GM23338 (cell line): Measurements from ENCODE around the gene CHMP4A. TPM values are rescaled to one million over a fixed set of nuclear protein-coding genes. Genes with fewer than 3 reads are reported as not detected.

ENCODE experiments used
- ATAC-seq: fragments of 200-7000 bp; cut with Tn5 transposase; 3 replicates; pipeline ENCODE4 v1.9.1; 2020
- DNase-seq: peaks from one replicate; pipeline ENCODE4 v3.0.0-alpha.2; 2015; ENCODE audit warnings: low spot score
- H2AFZ ChIP-seq: fragments of 200-600 bp; sonication (generic); 2 replicates; pipeline ENCODE4 v1.8.0; 2016; ENCODE audit warnings: antibody characterized with exemption, mild to moderate bottlenecking, moderate library complexity
- H3F3A ChIP-seq: fragments of 200-600 bp; sonication (generic); replicated peaks from 2 replicates; pipeline ENCODE4 v1.8.0; 2017; ENCODE audit warnings: antibody characterized with exemption, mixed run types, low read depth
- H3K27ac ChIP-seq: fragments of 200-600 bp; sonication (generic); 2 replicates; pipeline ENCODE4 v1.6.1; 2016; ENCODE audit warnings: low read depth
- H3K27me3 ChIP-seq: fragments of 200-600 bp; sonication (generic); 2 replicates; pipeline ENCODE4 v1.8.0; 2016; ENCODE audit warnings: mild to moderate bottlenecking, mixed run types, moderate library complexity; ENCODE audit not compliant: insufficient read depth
- H3K36me3 ChIP-seq: fragments of 200-600 bp; sonication (generic); 2 replicates; pipeline ENCODE4 v1.8.0; 2016; ENCODE audit warnings: mild to moderate bottlenecking; ENCODE audit not compliant: insufficient read depth
- H3K4me1 ChIP-seq: fragments of 200-600 bp; sonication (generic); 2 replicates; pipeline ENCODE4 v1.8.0; 2016; ENCODE audit warnings: mild to moderate bottlenecking, moderate library complexity; ENCODE audit not compliant: insufficient read depth
- H3K4me2 ChIP-seq: fragments of 200-600 bp; sonication (generic); 2 replicates; pipeline ENCODE4 v1.7.1; 2017; ENCODE audit warnings: mixed run types
- H3K4me3 ChIP-seq: fragments of 200-600 bp; sonication (generic); 2 replicates; pipeline ENCODE4 v1.6.1; 2016; ENCODE audit warnings: mixed run types
- H3K79me2 ChIP-seq: fragments of 200-600 bp; sonication (generic); replicated peaks from 2 replicates; pipeline ENCODE4 v1.8.0; 2017; ENCODE audit warnings: mild to moderate bottlenecking; ENCODE audit not compliant: insufficient read depth
- H3K9me2 ChIP-seq: fragments of 200-600 bp; sonication (generic); 2 replicates; pipeline ENCODE4 v1.8.0; 2017; ENCODE audit not compliant: insufficient read depth
- H4K20me1 ChIP-seq: fragments of 200-600 bp; sonication (generic); replicated peaks from 2 replicates; pipeline ENCODE4 v1.8.0; 2017; ENCODE audit warnings: mild to moderate bottlenecking; ENCODE audit not compliant: insufficient read depth
- H3K27ac Mint-ChIP-seq: 2 replicates; pipeline ENCODE4 v1.8.0; 2020; ENCODE audit warnings: inconsistent platforms, mild to moderate bottlenecking, moderate library complexity, mixed read lengths
- H3K27me3 Mint-ChIP-seq: 3 replicates; pipeline ENCODE4 v1.8.0; 2022; ENCODE audit warnings: low read depth, mild to moderate bottlenecking, moderate library complexity, mixed read lengths, inconsistent platforms; ENCODE audit not compliant: insufficient read depth, poor library complexity
- H3K36me3 Mint-ChIP-seq: 3 replicates; pipeline ENCODE4 v1.8.0; 2021; ENCODE audit warnings: low read depth, mild to moderate bottlenecking, inconsistent platforms, moderate library complexity, mixed read lengths
- H3K4me1 Mint-ChIP-seq: 3 replicates; pipeline ENCODE4 v1.8.0; 2020; ENCODE audit warnings: mild to moderate bottlenecking, inconsistent platforms, mixed read lengths
- H3K4me3 Mint-ChIP-seq: 3 replicates; pipeline ENCODE4 v1.8.0; 2021; ENCODE audit warnings: moderate library complexity, mild to moderate bottlenecking, inconsistent platforms, mixed read lengths
- H3K9me3 Mint-ChIP-seq: 3 replicates; pipeline ENCODE4 v1.8.0; 2020; ENCODE audit warnings: moderate library complexity, mild to moderate bottlenecking, inconsistent platforms, mixed read lengths
- CREB1 ChIP-seq: fragments of 250-450 bp; sonication (Bioruptor Pico); IDR thresholded peaks from 2 replicates; pipeline ENCODE4 v1.5.0; 2020; ENCODE audit warnings: low read depth, mild to moderate bottlenecking, moderate library complexity
- EZH2phosphoT487 ChIP-seq: fragments of 200-600 bp; sonication (generic); IDR thresholded peaks from one replicate; pipeline ENCODE4 v1.8.1; 2018; ENCODE audit warnings: antibody characterized with exemption; ENCODE audit not compliant: unreplicated experiment
- JUNB ChIP-seq: IDR thresholded peaks from one replicate; pipeline ENCODE4 v1.6.1; 2016; ENCODE audit warnings: antibody characterized with exemption; ENCODE audit not compliant: unreplicated experiment
- POLR2AphosphoS5 ChIP-seq: IDR thresholded peaks from 2 replicates; pipeline ENCODE4 v1.6.1; 2016; ENCODE audit warnings: antibody characterized with exemption, low read depth
- REST ChIP-seq: IDR thresholded peaks from one replicate; pipeline ENCODE4 v1.6.1; 2018; ENCODE audit warnings: antibody characterized with exemption; ENCODE audit not compliant: unreplicated experiment
- STAT1 ChIP-seq: IDR thresholded peaks from one replicate; pipeline ENCODE4 v1.6.1; 2016; ENCODE audit warnings: antibody characterized with exemption; ENCODE audit not compliant: unreplicated experiment
- ZNF114 ChIP-seq: fragments of 250-450 bp; sonication (Bioruptor Pico); IDR thresholded peaks from 2 replicates; pipeline ENCODE4 v1.5.0; 2020; ENCODE audit warnings: mild to moderate bottlenecking, moderate library complexity
- polyA plus RNA-seq: library from polyadenylated mRNA; unstranded; fragments of >200 nt; fragmentation: Nextera tagmentation; extraction: Ambion mirVana; gene quantifications from 2 replicates; pipeline ENCODE4 v1.2.1, GENCODE V29; 2016
- total RNA-seq: library from RNA; depleted of rRNA; stranded (reverse); fragments of >200 nt; shearing (Covaris generic); gene quantifications from 2 replicates; pipeline ENCODE4 v1.2.3, GENCODE V29; 2014
- TF ChIP-seq, protein P1 (sequence below): fragments of 250-450 bp; sonication (Bioruptor Pico); IDR thresholded peaks from 2 replicates; pipeline ENCODE4 v1.5.0; 2020; ENCODE audit warnings: mild to moderate bottlenecking, moderate library complexity
- TF ChIP-seq, protein P2 (sequence below): IDR thresholded peaks from 2 replicates; pipeline ENCODE4 v1.6.1; 2016; ENCODE audit warnings: antibody characterized with exemption

Gene CHMP4A
- total and polyA plus RNA-seq, 2 experiments from 2014 or later = 19.3 to 36.9 TPM

DNA sequence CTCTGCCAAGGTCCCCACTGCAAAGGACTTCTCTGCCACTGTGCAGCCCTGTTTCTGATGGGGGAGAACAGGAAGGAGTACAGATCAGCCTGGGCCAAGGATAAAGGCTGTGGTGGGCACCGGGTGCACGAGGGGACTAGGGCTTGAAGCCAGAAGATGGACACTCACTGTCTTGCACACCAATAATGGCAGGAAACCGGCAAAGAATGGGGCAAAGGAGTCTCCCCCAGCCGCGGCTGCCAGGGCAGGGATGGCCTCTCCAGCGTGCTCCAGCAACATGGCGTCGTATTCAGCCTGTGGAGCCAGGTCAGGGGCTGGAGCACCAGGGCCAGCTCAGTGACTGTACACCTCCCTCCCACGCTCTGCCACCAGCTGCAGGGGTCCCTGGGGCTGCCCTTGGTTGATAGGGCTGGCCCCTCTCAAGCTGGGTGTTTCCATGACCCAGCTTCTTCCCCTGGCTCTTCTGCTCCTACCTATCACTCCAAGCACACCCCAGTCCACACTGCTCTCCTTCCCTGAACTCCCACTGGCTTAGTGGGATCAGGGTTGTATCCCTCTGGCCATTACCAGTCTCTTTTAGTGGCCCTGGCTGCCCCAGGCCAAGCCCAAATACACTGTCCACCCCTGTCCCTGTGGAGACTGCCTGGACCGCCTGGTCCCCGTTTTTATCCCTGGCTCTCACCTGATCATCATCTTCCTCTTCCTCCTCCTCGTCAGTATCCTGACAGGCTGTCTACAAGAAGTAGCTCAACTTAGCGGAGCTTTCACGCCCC, 31.0 kb downstream of the CHMP4A start (continued):
- TF ChIP-seq, protein P1, sequence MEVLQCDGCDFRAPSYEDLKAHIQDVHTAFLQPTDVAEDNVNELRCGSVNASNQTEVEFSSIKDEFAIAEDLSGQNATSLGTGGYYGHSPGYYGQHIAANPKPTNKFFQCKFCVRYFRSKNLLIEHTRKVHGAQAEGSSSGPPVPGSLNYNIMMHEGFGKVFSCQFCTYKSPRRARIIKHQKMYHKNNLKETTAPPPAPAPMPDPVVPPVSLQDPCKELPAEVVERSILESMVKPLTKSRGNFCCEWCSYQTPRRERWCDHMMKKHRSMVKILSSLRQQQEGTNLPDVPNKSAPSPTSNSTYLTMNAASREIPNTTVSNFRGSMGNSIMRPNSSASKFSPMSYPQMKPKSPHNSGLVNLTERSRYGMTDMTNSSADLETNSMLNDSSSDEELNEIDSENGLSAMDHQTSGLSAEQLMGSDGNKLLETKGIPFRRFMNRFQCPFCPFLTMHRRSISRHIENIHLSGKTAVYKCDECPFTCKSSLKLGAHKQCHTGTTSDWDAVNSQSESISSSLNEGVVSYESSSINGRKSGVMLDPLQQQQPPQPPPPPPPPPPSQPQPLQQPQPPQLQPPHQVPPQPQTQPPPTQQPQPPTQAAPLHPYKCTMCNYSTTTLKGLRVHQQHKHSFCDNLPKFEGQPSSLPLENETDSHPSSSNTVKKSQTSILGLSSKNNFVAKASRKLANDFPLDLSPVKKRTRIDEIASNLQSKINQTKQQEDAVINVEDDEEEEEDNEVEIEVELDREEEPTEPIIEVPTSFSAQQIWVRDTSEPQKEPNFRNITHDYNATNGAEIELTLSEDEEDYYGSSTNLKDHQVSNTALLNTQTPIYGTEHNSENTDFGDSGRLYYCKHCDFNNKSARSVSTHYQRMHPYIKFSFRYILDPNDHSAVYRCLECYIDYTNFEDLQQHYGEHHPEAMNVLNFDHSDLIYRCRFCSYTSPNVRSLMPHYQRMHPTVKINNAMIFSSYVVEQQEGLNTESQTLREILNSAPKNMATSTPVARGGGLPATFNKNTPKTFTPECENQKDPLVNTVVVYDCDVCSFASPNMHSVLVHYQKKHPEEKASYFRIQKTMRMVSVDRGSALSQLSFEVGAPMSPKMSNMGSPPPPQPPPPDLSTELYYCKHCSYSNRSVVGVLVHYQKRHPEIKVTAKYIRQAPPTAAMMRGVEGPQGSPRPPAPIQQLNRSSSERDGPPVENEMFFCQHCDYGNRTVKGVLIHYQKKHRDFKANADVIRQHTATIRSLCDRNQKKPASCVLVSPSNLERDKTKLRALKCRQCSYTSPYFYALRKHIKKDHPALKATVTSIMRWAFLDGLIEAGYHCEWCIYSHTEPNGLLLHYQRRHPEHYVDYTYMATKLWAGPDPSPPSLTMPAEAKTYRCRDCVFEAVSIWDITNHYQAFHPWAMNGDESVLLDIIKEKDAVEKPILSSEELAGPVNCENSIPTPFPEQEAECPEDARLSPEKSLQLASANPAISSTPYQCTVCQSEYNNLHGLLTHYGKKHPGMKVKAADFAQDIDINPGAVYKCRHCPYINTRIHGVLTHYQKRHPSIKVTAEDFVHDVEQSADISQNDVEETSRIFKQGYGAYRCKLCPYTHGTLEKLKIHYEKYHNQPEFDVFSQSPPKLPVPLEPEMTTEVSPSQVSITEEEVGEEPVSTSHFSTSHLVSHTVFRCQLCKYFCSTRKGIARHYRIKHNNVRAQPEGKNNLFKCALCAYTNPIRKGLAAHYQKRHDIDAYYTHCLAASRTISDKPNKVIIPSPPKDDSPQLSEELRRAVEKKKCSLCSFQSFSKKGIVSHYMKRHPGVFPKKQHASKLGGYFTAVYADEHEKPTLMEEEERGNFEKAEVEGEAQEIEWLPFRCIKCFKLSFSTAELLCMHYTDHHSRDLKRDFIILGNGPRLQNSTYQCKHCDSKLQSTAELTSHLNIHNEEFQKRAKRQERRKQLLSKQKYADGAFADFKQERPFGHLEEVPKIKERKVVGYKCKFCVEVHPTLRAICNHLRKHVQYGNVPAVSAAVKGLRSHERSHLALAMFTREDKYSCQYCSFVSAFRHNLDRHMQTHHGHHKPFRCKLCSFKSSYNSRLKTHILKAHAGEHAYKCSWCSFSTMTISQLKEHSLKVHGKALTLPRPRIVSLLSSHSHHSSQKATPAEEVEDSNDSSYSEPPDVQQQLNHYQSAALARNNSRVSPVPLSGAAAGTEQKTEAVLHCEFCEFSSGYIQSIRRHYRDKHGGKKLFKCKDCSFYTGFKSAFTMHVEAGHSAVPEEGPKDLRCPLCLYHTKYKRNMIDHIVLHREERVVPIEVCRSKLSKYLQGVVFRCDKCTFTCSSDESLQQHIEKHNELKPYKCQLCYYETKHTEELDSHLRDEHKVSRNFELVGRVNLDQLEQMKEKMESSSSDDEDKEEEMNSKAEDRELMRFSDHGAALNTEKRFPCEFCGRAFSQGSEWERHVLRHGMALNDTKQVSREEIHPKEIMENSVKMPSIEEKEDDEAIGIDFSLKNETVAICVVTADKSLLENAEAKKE = no peak
- TF ChIP-seq, protein P2, sequence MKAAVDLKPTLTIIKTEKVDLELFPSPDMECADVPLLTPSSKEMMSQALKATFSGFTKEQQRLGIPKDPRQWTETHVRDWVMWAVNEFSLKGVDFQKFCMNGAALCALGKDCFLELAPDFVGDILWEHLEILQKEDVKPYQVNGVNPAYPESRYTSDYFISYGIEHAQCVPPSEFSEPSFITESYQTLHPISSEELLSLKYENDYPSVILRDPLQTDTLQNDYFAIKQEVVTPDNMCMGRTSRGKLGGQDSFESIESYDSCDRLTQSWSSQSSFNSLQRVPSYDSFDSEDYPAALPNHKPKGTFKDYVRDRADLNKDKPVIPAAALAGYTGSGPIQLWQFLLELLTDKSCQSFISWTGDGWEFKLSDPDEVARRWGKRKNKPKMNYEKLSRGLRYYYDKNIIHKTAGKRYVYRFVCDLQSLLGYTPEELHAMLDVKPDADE = no peak

DNA sequence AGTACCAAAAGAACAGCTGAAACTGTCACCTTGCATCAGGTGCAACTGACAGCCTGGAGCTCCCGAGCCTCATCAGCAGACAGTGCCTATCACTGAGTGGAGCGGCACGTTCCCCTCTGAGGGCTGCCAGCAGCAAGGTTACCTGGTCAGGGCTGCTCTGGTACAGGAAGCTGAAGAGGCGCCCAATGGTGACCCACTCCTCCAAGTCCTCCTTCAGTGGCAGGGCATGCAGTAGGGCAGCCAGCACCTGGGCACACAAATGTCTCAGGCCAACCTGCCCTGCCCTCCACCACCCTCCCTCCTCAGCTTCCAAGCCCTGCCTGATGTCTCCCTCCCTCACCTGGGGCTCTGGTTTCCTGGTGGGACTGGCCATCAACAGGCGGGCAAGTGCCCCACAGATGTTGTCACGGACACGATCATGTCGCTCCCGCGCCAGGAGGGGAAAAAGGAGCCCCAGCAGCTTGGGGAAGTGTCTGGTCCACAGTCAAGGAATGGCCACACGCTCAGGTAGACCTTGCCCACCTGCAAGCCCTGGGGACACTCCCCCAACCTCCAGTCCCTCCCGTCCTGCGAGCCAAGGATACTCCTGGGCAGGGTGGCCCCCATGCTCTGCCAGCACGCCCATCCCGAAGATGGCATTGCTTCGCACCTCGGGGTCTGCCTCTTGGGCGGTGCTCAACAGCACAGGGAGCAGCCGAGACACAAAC, 31.8 kb downstream of the CHMP4A start:
- no peaks in the 10 kb centered on the region; the same call in 1 of the 2 replicates for H3K36me3 ChIP-seq
- H3K4me3 ChIP-seq = no peak overlapping the region
- ATAC-seq = no peak
- H2AFZ ChIP-seq = no peak overlapping the region
- peaks cover 34% of the 10 kb centered on the region for H3K27me3 Mint-ChIP-seq
- no peaks in the 10 kb centered on the region for H3K9me2 ChIP-seq
- no peak overlapping the region for H3K4me3 Mint-ChIP-seq
- H3K4me2 ChIP-seq = no peak overlapping the region
- H3K36me3 Mint-ChIP-seq = peaks cover 79% of the 10 kb centered on the region
- no peaks in the 10 kb centered on the region for H3K4me1 Mint-ChIP-seq
- H4K20me1 ChIP-seq = no peaks in the 10 kb centered on the region; the same call in 1 of the 2 replicates
- no peaks in the 10 kb centered on the region for H3K4me1 ChIP-seq
- peaks cover 3% of the 10 kb centered on the region; the same call in 2 of the 3 replicates for H3K9me3 Mint-ChIP-seq
- no peak overlapping the region for H3K27ac ChIP-seq
- no peaks in the 10 kb centered on the region for H3K27me3 ChIP-seq
- DNase-seq = no peak
- no peaks in the 10 kb centered on the region for H3K79me2 ChIP-seq
- H3F3A ChIP-seq = no peaks in the 10 kb centered on the region
- H3K27ac Mint-ChIP-seq = no peak overlapping the region
- TF ChIP-seq CREB1 (no peak), ZNF114 (CRISPR knock-in tag) (no peak), POLR2AphosphoS5 (no peak), EZH2phosphoT487 (no peak), REST (no peak), JUNB (no peak), STAT1 (no peak)
- TF ChIP-seq, protein P2 = no peak
